Measurements from ENCODE around the gene NADK2.

Gene NADK2

DNA sequence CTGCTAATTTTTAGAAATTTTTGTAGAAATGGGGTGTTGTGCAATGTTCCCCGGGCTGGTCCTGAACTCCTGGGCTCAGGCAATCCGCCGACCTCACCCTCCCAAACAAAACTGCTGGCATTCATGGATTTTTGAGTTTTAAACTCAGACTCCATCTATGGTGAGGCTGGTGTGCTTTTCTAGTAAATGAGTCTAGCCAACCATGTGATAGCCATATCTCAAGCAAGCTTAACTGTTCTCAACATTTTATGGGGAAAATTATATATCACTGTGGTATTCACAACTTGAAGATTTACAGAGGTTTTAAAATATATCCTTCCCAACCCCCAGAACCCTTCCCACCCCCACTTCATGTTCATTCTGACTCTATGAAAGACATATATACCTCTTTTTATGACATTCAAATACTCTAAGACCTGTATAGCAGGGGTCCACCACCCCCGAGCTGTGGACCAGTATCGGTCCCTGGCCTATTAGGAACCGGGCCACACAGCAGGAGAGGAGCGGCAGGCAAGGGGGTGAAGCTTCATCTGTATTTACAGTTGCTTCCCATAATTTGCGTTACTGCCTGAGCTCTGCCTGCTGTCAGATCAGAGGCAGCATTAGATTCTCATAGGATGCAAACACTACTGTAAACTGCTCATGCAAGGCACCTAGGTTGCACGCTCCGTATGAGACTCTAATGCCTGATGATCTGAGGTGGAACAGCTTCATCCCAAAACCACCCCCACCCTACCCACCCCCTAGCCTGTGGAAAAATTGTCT lies 4.5 kb upstream of the NADK2 start:
- DNase-seq = no peak

DNA sequence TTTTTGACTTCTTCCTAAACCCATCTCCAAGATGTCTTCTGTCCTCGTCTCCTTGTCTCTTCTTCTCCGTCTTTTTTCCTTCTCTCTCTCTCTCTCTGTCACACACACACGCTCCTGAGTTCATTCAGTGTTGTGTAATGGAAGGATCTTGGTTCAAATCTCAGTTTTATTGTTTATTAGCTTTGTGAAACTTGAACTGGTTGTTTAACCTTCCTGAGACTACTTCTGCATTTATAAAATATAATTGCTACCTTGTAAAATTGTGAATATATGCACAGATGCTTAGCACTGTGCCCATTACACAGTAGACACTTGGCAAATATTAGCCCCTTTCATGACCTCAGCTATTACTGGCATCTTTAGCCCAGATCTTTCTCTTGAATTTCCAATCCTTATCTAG lies 2.4 kb upstream of the NADK2 start:
- no peak for DNase-seq

DNA sequence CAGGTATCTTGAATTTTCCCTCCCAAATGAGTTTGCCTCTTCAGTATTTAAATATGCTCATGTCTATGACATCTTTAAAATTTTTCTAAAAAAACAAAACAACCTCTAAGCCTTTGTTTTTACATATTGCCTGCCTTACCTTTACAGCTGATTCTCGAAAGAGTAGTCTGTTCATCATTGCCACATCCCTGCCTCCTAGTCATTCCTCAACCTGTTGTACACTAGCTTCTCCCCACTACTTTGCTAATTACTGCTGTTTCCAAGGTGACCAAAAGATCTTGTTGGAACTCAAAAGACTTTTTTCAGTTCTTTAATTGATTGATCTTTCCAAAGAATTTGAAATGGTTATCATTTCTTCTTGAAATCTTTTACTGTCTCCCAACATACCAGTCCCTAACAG lies 1.9 kb upstream of the NADK2 start:
- no peak for DNase-seq

DNA sequence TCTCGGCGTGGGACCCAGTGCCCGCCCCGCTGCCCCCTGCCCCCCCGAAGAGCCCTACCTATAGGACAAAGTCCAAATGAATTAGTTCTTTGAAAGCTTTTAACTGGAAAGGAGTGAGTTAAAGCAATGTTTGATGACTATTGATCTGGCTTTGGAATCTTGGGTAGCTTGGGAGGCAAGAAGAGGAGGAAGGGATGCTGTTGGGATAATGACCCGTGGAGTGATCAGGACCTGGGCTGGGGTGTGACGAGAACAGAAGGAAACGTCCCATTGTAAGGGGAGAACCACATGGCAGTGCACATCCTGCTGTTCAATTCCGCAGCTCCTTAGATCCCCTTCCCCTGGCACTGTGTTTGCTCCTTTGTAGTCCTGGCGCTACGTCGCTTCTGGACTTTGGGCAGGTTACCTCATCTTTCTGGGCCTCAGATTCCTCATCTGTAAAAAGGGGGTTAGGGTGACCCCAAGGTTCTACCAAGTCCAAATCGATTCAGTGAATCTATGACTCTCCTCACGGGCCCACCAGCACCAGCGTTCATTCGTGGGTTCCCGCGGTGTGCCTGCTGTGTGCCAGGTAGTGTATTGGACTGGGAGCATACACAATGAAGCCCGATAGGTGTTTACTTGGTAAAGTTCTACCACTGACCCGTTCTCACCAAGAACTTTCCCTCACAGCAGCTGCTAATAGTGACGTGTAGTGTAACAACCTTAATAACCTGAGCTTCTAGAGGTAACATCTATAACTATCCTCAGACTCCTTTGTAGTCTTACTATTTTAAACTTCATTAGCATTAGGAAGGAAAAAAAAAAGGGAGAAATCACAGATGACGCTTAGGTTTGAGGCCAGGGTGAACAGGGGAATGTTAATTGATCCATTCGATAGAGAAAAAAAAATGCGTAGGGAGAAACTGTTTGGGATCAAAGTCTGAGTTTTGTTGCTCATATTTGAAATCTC lies 1.1 kb upstream of the NADK2 start:
- DNase-seq = peak; percentile 40

DNA sequence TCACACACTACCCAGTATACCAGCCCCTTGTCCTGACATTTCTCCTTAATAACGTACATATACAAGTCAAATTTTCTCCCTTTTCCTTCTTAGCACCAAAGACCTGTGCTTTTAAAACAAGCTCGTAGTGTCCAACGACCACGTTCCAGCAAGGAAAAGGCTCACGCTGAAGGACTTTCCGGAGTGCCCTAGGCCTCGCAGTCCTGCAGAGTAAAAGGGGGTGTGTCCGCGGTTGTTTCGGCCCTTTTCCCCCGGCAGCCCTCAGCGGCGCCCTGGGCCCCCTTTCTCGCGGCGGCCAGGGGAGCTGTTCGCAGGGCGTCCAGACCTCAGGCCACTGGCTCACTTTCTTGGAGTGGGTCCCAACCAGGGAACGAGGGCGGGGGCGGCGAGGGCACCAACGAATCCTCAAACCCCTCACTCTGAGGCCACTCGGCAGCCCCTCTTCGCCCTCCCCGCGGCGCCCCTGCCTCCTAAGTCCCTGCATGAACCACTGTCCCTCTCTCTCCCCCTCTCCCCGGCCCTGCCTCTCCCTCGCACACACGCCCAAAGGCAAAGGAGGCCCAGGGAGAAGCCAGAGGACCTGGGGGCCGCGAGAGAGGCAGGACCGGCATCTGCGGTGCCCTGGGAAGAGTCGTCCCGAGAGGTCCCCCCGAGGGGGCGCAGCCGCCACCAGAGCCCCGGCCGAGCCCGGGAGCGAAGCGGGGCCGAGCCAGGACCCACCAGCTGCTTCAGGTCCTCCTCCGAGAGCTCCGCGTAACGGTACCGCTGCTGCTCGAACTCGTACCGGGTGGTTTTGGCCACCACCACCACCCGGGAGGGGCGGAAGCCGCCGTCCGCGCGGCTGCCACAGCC lies 720 bp downstream of the NADK2 start:
- DNase-seq = peak; percentile 83

DNA sequence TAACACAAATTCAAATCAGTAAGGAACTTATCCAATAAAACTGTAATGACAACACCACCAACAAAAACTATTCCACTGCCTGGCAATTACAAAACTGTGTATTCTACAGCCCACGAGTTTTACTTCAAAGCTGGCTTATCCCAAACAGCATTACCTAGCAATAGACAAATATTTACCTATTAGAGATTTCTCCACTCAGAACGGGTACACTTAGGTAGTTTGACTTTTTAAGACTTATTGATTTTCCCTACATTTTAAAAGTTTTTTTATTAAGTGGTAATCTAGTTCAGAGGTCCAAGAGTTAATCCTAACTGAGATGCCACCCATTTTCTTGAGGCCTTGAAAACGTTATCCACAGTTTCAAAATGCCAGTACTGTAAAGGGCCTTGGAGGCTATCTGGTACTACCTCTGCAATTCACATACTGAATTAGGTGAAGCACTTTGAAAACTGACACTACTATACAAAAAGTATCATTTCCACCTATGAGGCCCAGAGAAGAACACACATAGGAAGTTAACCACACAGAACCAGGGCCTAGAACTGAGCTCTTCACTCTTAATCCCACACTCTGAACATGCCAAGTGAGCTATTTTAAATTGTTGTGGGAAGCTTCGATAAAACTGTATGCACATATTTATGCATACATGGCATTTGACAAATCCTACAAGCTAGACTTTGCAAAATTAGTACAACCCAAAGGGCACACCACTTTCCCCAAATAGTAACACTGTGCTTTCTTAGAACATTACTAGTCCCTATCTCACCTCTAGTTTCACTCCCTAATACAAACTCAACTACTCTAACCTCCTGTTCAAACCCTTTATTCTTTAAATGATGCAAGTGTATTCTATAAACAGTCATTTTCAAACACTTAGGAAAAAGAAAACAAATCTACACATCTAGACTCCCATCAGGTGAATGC lies 2.1 kb downstream of the NADK2 start:
- no peak for DNase-seq

DNA sequence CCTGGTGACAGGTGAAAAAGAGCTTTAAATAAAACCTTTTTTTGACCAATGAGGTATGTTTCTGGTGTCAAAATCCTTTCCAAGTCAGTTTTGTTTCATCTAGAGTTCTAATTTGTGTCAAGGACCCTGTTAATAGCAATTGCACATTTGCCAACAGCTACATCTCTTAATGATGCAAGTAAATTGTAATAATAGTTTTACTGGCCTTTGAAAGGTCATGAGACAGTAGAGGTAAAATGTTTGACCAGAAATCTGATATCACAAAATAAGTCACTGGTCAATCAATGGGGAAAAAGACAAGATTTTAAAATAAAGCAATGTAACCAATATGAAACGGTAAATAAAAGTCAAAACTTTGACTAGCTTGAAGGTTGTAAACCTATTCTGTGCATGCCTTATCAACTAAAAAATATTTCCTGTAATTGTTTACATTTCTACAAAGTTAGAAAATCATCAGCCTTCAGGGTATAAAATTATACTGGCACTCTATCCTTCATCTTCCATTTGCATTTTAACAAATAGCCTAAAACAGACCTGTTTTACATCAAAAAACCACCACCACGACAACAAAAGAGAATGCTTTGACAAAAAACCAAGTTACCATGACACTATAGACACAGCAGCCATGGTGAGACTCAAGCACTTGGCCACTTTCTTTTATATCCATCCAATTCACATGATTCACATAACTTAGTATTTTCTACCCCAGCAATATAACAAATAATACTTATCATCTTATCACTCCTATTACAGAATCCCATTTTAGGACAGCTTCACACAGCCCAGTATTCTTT lies 3.0 kb downstream of the NADK2 start:
- DNase-seq = no peak

DNA sequence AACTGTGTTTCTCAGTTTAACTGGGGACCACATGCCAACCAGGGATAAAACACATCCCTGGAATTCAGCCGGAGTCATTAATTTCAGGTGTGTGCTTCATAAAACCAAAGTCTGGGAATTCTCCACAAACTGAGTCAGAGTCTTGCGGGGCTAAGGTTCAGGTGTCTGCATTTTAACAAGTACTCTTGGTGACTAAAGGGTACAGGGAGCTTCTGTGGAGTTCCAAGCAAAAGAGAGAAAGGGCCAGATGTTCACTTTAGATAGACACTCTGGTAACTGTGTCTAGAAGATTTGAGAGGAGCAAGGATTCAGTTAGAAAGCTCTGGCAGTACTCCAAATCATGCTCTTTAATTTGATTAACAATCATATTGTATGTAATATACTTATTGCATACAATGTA lies 4.0 kb downstream of the NADK2 start:
- no peak for DNase-seq

DNA sequence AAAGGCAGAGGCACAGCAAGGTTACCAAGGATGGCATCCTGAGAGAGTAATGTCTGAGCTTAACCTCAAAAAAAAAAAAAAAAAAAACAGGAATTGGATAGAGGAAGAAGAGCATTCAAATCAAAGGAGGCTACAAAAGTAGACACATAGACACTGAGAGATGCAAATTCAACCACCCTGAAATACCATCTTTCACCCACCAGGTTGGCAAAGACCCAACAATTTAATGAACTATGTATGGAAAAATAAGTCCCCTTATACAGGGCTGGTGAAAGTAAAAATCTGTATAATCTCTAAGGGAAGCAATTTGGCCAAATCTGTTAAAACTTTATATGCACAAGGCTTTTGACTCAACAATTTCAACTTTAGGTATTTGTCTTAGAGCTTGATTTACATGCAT lies 4.9 kb downstream of the NADK2 start:
- DNase-seq = no peak

DNA sequence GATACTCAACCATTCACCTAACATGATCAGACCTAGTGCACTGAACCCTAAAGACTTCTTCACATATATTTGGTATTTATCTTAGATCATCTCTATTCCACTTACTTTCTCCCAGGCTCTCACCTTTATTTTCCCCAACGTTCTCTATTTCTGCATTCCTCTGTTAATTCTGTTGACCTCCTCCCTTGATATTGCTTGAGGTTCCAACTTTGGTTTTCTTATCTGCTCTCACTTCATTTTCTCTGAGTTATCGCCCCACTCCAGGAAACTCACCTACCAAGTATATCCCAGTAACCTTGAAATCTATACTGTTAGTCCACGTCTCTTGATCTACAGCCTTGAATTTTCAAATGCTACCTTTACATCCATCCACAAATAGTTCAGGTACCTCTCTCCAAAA lies 9.2 kb downstream of the NADK2 start:
- no peak for DNase-seq

DNA sequence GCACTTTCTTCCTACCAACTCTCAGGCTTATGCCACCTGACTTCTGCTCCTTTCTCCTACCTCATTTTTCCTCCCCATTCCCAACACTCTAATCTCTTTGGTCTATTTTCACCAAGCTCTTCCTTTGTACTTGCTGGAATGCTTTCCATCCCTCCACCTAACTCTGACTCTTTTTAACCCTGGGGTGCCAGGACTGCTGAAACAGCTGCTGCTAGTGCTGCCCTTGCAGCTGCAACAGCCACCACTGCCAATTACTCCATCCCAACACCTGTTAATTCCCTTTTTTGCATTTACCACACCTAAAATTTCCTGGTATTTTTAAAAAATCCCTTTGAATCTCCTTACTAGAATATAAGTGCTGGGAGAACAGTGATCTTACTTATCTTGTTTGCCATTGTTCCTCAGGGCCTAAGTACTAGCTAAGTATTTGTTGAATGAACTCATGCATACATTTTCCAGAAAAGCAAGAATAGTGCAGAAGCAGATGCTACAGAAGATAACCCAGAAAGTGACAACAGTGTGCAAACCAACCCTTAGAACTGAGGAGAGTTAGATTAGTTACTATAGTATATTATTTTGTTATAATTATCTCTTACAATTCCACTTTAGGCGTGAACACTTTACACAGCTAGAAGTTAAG lies 11.5 kb downstream of the NADK2 start:
- no peak for DNase-seq

DNA sequence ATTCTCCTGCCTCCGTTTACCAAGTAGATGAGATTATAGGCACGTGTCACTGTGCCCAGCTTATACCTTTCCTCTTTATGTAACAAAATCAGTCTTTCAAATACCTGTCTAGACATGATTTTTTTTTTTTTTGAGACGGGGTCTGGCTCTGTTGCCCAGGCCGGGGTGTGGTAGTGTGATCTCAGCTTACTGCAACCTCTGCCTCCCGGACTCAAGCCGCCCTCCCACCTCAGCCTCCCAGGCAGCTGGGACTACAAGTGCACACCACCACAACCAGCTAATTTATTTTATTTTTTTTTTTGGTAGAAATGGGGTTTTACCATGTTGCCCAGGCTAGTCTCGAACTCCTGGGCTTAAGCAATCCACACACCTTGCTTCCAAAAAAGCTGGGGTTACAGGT lies 13.2 kb downstream of the NADK2 start:
- no peak for DNase-seq

DNA sequence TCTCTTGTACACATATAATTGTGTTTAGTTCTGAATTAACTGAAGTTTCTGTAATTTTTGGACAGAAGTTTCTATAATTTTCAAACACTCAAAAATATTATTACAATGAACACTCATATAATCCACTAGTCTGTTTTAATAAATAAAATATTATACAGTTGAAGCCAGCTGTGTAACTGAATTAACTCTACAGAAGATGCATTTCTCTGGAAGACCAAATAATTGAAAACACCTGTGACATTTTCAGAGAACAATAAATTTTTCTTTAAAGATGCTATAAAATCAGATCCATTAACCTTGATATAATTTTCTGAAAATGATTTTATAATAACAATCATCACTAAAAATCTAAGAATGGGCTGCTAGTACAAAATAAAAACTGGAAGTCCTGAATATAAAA lies 14.7 kb downstream of the NADK2 start:
- DNase-seq = no peak

DNA sequence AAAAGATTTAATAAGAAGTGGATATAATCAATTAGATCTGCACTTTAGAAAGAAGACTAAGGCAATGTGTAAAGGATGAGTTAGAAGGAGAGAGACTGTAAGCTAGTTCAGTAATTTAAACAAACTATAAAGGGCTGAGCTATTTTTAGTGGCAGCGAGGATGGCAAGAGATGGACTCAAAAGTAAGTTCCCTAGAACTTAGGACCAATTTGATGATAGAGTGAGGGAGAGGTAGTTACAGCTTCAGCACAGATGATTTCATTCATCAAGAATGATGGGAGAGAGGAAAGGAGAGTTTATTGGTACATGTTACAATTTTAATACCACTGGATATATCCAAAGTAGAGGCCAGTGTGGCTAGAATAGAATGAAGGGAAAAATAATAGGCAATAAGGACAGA lies 19.1 kb downstream of the NADK2 start:
- DNase-seq = no peak

DNA sequence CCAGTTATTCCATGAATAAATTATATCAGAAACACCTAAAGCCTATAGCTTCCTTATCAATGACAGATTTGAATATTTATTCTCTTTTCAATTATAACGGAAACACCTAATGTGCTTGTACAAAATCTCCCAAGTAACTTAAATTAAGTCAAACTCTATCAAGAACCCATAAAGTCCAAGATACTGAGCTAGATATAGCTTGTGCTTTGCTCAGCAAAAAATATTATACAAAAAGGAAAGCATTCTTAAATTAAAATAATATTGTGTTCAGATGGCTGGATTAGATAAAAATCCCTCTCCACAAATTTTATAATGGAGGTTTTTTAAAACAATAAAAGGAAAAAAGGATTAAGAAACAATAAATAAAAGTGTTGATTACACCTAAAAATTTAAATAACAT lies 23.7 kb downstream of the NADK2 start:
- no peak for DNase-seq

DNA sequence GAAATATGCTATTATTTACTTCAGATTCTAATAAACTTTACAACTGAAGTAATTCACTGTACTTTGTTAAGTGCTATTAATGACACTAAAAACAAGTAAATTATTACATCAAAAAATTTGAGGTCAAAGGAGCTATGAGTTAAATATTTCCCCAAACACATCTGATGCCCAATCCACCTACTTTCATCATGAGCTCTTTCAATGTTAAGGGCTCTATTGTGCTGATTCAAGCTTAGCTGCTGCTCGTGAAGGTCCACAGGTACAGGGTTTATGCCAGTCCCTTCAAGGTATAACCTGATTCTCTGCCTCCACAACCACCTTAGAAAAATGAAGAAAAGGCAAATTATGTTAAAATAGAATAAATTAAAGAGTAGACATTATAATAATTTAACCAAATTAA lies 24.2 kb downstream of the NADK2 start:
- no peak for DNase-seq

DNA sequence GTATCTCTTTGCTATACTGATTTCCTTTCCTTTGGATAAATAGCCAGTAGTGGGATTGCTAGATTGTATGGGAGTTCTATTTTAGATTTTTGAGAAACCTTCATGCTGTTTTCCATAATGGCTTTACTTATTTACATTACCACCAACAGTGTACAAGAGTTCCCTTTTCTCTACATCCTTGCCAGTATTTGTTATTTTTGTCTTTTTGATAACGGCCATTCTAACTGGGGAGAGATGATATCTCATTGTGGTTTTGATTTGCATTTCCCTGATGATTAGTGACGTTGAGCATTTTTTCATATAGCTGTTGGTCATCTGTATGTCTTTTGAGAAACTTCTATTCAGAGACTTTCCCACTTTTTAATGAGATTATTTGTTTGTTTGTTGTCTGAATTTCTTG lies 25.8 kb downstream of the NADK2 start:
- DNase-seq = no peak

DNA sequence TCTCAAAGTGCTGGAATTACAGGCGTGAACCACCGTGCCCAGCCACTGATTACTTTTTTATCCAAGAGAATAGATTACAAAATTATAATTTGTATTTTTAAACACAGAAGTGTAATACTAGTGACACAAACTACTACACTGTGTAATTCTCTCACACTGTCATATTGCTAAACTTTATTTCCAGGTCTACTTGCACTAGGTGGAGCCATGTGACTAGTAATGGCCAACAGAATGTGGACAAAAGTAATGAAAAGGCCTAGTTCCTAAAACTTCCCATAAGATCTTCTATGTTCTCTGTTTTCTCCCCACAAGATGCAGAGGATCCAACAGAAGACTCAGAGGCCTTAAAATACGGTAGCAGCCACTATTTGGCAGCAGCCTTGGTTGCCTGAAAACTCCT lies 27.3 kb downstream of the NADK2 start:
- DNase-seq = no peak

DNA sequence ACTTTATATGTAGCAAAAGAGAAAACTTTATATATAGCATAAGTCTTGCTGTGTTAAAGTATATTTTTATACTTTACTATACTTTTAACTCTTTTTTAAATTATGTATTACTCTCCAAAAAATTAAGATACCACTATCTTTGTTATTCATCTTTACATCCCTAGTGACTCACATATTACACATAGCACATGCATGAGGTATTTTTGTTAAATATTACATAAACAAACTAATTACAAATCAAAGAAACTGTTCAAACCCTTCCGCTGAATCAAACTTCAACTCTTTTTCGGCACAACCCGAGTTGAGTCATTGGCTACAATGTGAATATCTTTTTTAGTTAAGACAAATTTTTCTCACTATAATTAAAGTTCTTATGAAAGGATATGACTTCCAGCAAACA lies 32.1 kb downstream of the NADK2 start:
- DNase-seq = no peak

DNA sequence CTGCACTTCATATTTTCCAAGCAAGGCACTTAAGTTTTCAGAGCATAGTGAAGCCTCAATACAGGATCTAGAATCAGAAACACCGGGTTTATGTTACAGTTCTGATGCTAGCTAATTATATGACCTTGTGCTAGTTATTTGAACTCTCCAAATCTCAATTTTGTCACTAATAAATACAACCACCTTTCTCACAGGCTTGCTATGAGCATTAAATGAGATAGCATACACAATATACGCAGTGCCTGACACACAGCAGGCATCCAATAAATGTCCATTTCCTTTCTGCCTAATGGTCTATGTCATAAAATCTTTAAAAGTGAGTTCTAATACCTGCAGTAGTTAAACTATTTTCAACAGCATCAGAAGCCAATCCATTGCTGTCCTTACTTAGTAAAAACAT lies 32.9 kb downstream of the NADK2 start:
- DNase-seq = no peak

DNA sequence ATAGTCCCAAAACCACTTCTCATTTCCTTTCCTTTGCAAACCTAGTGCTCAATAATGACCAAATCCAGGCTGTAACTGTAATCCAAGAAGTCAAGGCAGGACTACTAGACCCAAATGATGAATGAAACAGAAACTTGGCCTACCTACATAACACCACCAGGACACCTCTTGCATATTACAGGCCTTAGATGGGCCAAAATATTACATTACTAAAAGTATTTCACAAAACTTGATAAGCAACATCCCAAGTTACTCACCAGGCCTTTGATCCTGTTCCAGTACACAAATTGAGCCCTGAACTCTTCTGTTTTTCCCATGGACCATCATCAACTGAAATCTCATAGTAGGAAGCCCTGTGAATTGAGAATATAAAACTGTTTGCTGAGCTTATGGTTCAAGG lies 34.8 kb downstream of the NADK2 start:
- DNase-seq = no peak
